Omental fat pad (tissue), 4 donors: ENCODE results near the gene LYSMD3. TPM values are rescaled to one million over a fixed set of nuclear protein-coding genes. Genes with fewer than 3 reads are reported as not detected.
"Not testable (repeated sequence)": the region's sequence is repeated elsewhere in the genome, so short reads cannot be mapped to it uniquely, and the experiment has no call there.

ENCODE experiments used
- ATAC-seq: fragments of 150-250 bp; one replicate; pipeline ENCODE4 v1.9.1; 2016; ENCODE audit warnings: mild to moderate bottlenecking, moderate library complexity; ENCODE audit not compliant: low FRiP score
- DNase-seq: peaks from one replicate; pipeline ENCODE4 v3.0.0-alpha.2; 2019; ENCODE audit warnings: low spot score
- total RNA-seq, 4 donors: library from RNA; depleted of rRNA; stranded (reverse); fragments of >200 nt; gene quantifications; one replicate each; pipeline ENCODE4 v1.1.0, GENCODE V29; 2016
- TF ChIP-seq, protein P1 (sequence below), 3 donors: fragments of 450-650 bp; IDR thresholded peaks; one replicate each; pipeline ENCODE4 v1.5.1; 2016 to 2017; ENCODE audit warnings: antibody characterized with exemption in 3 of 3, mild to moderate bottlenecking in 3 of 3, moderate library complexity in 2 of 3

The LYSMD3 gene
- total RNA-seq = 10 to 100 TPM; 13.9 to 19.9 (median 18.1) TPM

GRCh38 chr5:90529194-90529938 is at the start of gene LYSMD3:
LYSMD3 (minus strand) TSS chr5:90529584; CDS start chr5:90525289, 4,295 bp downstream.
- DNase-seq (peak; percentile 84), ATAC-seq (peak; percentile 99)
- TF ChIP-seq, protein P1, sequence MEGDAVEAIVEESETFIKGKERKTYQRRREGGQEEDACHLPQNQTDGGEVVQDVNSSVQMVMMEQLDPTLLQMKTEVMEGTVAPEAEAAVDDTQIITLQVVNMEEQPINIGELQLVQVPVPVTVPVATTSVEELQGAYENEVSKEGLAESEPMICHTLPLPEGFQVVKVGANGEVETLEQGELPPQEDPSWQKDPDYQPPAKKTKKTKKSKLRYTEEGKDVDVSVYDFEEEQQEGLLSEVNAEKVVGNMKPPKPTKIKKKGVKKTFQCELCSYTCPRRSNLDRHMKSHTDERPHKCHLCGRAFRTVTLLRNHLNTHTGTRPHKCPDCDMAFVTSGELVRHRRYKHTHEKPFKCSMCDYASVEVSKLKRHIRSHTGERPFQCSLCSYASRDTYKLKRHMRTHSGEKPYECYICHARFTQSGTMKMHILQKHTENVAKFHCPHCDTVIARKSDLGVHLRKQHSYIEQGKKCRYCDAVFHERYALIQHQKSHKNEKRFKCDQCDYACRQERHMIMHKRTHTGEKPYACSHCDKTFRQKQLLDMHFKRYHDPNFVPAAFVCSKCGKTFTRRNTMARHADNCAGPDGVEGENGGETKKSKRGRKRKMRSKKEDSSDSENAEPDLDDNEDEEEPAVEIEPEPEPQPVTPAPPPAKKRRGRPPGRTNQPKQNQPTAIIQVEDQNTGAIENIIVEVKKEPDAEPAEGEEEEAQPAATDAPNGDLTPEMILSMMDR (IDR thresholded peaks at IDR 0.05) = no peak

GRCh38 chr5:90576566-90576965 is 47.2 kb upstream of the LYSMD3 start:
- DNase-seq, ATAC-seq: not testable (repeated sequence)

DNA sequence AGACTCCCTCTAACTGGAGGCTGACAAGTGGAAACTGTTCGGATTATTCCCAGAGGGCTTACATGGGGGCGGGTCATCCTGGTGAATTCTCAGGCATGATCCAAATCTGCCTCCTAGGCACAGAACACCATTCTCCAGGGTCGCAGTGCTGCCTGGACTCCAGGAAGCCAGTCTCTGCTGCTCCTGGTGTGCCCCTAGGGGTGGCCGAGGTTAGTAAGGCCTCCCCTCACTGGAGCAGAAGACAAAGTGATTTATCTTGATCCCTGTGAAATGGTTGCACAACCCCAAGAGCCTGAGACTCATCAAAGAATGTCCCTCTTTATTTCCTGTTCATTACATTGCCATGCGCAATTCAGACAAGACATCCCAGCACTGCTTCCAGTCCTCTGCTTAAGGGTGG is 46.3 kb upstream of the LYSMD3 start:
- TF ChIP-seq, protein P1 (IDR thresholded peaks at IDR 0.05) = no peak
- ATAC-seq (no peak), DNase-seq (no peak)

DNA sequence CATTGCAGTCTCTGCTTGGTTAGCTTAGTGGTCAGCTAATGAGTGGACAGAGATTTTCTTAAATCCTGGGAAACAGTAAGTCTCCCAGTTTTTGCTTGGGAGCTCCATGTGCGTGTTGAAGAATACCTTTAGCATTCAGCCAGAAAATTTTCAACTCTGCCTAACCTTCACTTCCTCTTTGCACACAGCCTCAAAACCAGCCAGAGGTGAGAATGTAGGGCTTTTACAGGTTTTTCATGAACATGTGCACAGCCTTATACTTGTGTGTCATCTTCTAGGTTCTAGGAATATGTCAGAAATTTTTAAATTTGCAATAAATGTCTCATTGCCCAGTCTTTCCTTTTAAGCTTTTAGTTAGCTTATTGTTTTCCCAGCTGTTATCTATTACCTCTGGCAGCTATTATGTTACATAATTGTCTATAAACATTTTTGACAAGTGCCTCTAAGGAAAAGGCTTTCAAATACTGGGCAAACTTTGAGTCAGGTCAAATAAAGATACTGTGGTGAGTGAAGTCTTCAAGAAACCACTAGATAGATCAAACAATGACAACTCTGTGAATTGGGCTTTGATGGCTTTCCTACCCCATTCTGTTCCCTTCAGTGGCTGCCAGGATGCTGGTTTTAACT is 41.9 kb upstream of the LYSMD3 start:
- TF ChIP-seq, protein P1 (IDR thresholded peaks at IDR 0.05) = no peak
- DNase-seq (no peak), ATAC-seq (no peak)

DNA sequence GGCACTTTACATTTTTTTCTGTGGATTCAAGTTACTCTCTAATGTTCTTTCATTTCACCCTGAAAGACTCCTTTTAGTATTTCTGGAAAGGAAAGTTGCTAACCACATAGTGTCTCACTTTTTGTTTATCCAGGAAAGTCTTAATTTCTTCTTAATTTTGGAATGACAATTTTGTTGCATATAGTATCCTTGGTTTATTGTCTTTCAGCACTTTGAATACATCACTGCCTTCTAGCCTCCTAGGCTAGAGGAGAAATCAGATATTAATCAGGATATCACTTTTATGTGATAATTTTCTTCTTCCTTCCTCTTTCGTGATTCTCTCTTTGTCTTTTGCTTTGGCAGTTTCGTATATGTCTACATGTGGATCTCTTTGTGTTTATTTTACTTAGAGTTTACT is 40.6 kb upstream of the LYSMD3 start:
- DNase-seq (no peak), ATAC-seq (no peak)
- TF ChIP-seq, protein P1 (IDR thresholded peaks at IDR 0.05) = no peak

- ATAC-seq = no peak
- TF ChIP-seq, protein P1 (IDR thresholded peaks at IDR 0.05) = no peak
Observed at GRCh38 chr5:90569084-90569483, 39.7 kb upstream of the LYSMD3 start.

DNA sequence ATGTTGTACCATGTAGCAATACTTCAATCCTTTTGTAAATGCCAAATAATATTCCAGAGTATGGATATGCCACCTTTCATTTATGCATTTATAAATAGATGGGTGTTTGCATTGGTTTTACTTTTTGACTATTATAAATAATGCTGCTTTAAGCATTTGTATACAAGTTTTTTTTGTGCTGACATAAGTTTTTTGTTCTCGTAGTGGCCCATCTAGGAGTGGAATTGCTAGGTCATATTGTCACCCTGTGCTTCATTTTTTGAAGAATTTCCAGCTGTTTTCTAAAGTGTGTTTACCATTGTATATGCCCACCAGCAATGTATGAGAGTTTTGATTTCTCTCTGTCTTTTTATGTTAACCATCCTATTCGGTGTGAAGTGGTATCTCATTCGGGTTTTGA is 36.1 kb upstream of the LYSMD3 start:
- no peak for DNase-seq
- no peak for ATAC-seq
- TF ChIP-seq, protein P1 (IDR thresholded peaks at IDR 0.05) = no peak

More at GRCh38 chr5:90569084-90569483, 39.7 kb upstream of the LYSMD3 start:
- DNase-seq = no peak
